ENCODE measurements around the gene MAST4. TPM values are rescaled to one million over a fixed set of nuclear protein-coding genes. Genes with fewer than 3 reads are reported as not detected.

MAST4 gene
- total RNA-seq (10 to 100 TPM; 26.1 to 35.5 (median 32.0) TPM), total RNA-seq (18.8 to 266 (median 57.8) reads per million in 29 experiments)
- 20.2 TPM for total RNA-seq (2013)

- Histone ChIP-seq H3K4me1 (ENCODE audit: control insufficient read depth in 1 of 2, extremely low read depth in 1 of 2, insufficient read depth in 2 of 2, low read length in 2 of 2) (peaks cover 3 to 13% of the 10 kb centered on the region in 2 experiments), H3K9me3 (no peaks in the 10 kb centered on the region), H3K27me3 (replicated peaks in 1 of 2; ENCODE audit: control insufficient read depth in 2 of 2, extremely low read depth in 1 of 2, insufficient read depth in 2 of 2, low read length in 1 of 2) (peaks cover 0 to 23% of the 10 kb centered on the region in 2 experiments), H3K36me3 (ENCODE audit: control insufficient read depth in 2 of 2, extremely low read depth in 1 of 2, insufficient read depth in 1 of 2, low read length in 1 of 2) (no peaks in the 10 kb centered on the region), H3K27ac (ENCODE audit: low read length) (no peak within 1 kb of the TSS), H3K4me3 (ENCODE audit: control insufficient read depth in 1 of 2, extremely low read depth in 1 of 2, low read length in 1 of 2) (peak within 1 kb of the TSS in 1 of 2 donors; percentile 88)
- Mint-ChIP-seq H3K4me1 (peaks cover 15 to 19% (median 19%) of the 10 kb centered on the region in 3 donors), H3K36me3 (no peaks in the 10 kb centered on the region), H3K27me3 (peaks cover 51 to 59% of the 10 kb centered on the region in 2 donors), H3K4me3 (peak within 1 kb of the TSS; percentile 57 to 76 (median 74)), H3K27ac (no peak within 1 kb of the TSS), H3K9me3 (no peaks in the 10 kb centered on the region)
- ChIA-PET POLR2A (no interaction called here), CTCF (no interaction called here)
- DNase-seq (peak in 21 of 35 experiments; percentile 1 to 46 (median 12)), ATAC-seq (replicated peaks in 1 of 4) (peak; percentile 51 to 93 (median 68))
- WGBS (ENCODE audit: insufficient coverage) = 2% methylated on average over 67 of the region's 74 CpGs
Observed at GRCh38 chr5:66595756-66596635, at the start of gene MAST4. MAST4 (plus strand) TSS chr5:66596393; CDS start chr5:66596656, 263 bp downstream.

- Histone ChIP-seq H3K9me3 (no peaks in the 10 kb centered on the region), H3K4me1 (ENCODE audit: control insufficient read depth in 1 of 2, extremely low read depth in 1 of 2, insufficient read depth in 2 of 2, low read length in 2 of 2) (no peaks in the 10 kb centered on the region), H3K4me3 (ENCODE audit: control insufficient read depth in 1 of 2, extremely low read depth in 1 of 2, low read length in 1 of 2) (no peak overlapping the region), H3K36me3 (ENCODE audit: control insufficient read depth in 2 of 2, extremely low read depth in 1 of 2, insufficient read depth in 1 of 2, low read length in 1 of 2) (no peaks in the 10 kb centered on the region), H3K27ac (ENCODE audit: low read length) (no peak overlapping the region), H3K27me3 (replicated peaks in 1 of 2; ENCODE audit: control insufficient read depth in 2 of 2, extremely low read depth in 1 of 2, insufficient read depth in 2 of 2, low read length in 1 of 2) (peaks cover 0 to 2% of the 10 kb centered on the region in 2 experiments)
- H3K36me3 Mint-ChIP-seq = no peaks in the 10 kb centered on the region
- POLR2A ChIA-PET = no interaction called here
- CTCF ChIA-PET = no interaction called here
- H3K27me3 Mint-ChIP-seq = peaks cover 0 to 4% of the 10 kb centered on the region in 2 donors
- H3K27ac Mint-ChIP-seq = no peak overlapping the region
- H3K9me3 Mint-ChIP-seq = peaks cover 3 to 21% (median 6%) of the 10 kb centered on the region in 3 donors
- H3K4me1 Mint-ChIP-seq = no peaks in the 10 kb centered on the region
- no peak overlapping the region for H3K4me3 Mint-ChIP-seq
- no peak for ATAC-seq (replicated peaks in 1 of 4)
- no peak for DNase-seq
Observed at GRCh38 chr5:66546541-66546940, 49.7 kb upstream of the MAST4 start.

- DNase-seq (no peak), ATAC-seq (replicated peaks in 1 of 4) (no peak)
- Mint-ChIP-seq H3K4me1 (peaks cover 0 to 5% (median 5%) of the 10 kb centered on the region in 3 donors), H3K36me3 (no peaks in the 10 kb centered on the region), H3K9me3 (peaks cover 6 to 28% (median 11%) of the 10 kb centered on the region in 3 donors), H3K27me3 (peaks cover 0 to 9% of the 10 kb centered on the region in 2 donors), H3K27ac (no peak overlapping the region), H3K4me3 (no peak overlapping the region)
- CTCF ChIA-PET = no interaction called here
- Histone ChIP-seq H3K9me3 (no peaks in the 10 kb centered on the region), H3K27me3 (replicated peaks in 1 of 2; ENCODE audit: control insufficient read depth in 2 of 2, extremely low read depth in 1 of 2, insufficient read depth in 2 of 2, low read length in 1 of 2) (peaks cover 0 to 2% of the 10 kb centered on the region in 2 experiments), H3K4me1 (ENCODE audit: control insufficient read depth in 1 of 2, extremely low read depth in 1 of 2, insufficient read depth in 2 of 2, low read length in 2 of 2) (no peaks in the 10 kb centered on the region), H3K27ac (ENCODE audit: low read length) (no peak overlapping the region), H3K4me3 (ENCODE audit: control insufficient read depth in 1 of 2, extremely low read depth in 1 of 2, low read length in 1 of 2) (no peak overlapping the region), H3K36me3 (ENCODE audit: control insufficient read depth in 2 of 2, extremely low read depth in 1 of 2, insufficient read depth in 1 of 2, low read length in 1 of 2) (no peaks in the 10 kb centered on the region)
- no CpG with 5 or more reads among the region's 2 CpGs for WGBS (ENCODE audit: insufficient coverage)
- POLR2A ChIA-PET = no interaction called here
Observed at GRCh38 chr5:66551338-66551737, 44.9 kb upstream of the MAST4 start.

GRCh38 chr5:66551945-66552344 lies 44.2 kb upstream of the MAST4 start:
- ChIA-PET CTCF (no interaction called here), POLR2A (no interaction called here)
- Mint-ChIP-seq H3K36me3 (no peaks in the 10 kb centered on the region), H3K27me3 (peaks cover 0 to 9% of the 10 kb centered on the region in 2 donors), H3K27ac (no peak overlapping the region), H3K9me3 (peaks cover 6 to 28% (median 11%) of the 10 kb centered on the region in 3 donors), H3K4me1 (peaks cover 0 to 5% (median 5%) of the 10 kb centered on the region in 3 donors), H3K4me3 (no peak overlapping the region)
- Histone ChIP-seq H3K9me3 (no peaks in the 10 kb centered on the region), H3K27me3 (replicated peaks in 1 of 2; ENCODE audit: control insufficient read depth in 2 of 2, extremely low read depth in 1 of 2, insufficient read depth in 2 of 2, low read length in 1 of 2) (peaks cover 0 to 2% of the 10 kb centered on the region in 2 experiments), H3K27ac (ENCODE audit: low read length) (no peak overlapping the region), H3K4me3 (ENCODE audit: control insufficient read depth in 1 of 2, extremely low read depth in 1 of 2, low read length in 1 of 2) (no peak overlapping the region), H3K36me3 (ENCODE audit: control insufficient read depth in 2 of 2, extremely low read depth in 1 of 2, insufficient read depth in 1 of 2, low read length in 1 of 2) (no peaks in the 10 kb centered on the region), H3K4me1 (ENCODE audit: control insufficient read depth in 1 of 2, extremely low read depth in 1 of 2, insufficient read depth in 2 of 2, low read length in 2 of 2) (no peaks in the 10 kb centered on the region)
- WGBS (ENCODE audit: insufficient coverage) = no CpG with 5 or more reads among the region's 1 CpG
- no peak for DNase-seq
- ATAC-seq (replicated peaks in 1 of 4) = no peak

- no peak overlapping the region for H3K4me3 Mint-ChIP-seq
- H3K36me3 Mint-ChIP-seq = no peaks in the 10 kb centered on the region
- H3K9me3 Mint-ChIP-seq = peaks cover 6 to 20% (median 8%) of the 10 kb centered on the region in 3 donors
- H3K27me3 ChIP-seq (replicated peaks in 1 of 2; ENCODE audit: control insufficient read depth in 2 of 2, extremely low read depth in 1 of 2, insufficient read depth in 2 of 2, low read length in 1 of 2) = peaks cover 0 to 2% of the 10 kb centered on the region in 2 experiments
- no peak overlapping the region for H3K27ac Mint-ChIP-seq
- peaks cover 0 to 9% of the 10 kb centered on the region in 2 donors for H3K27me3 Mint-ChIP-seq
- CTCF ChIA-PET = no interaction called here
- DNase-seq = no peak
- peaks cover 0 to 5% (median 5%) of the 10 kb centered on the region in 3 donors for H3K4me1 Mint-ChIP-seq
- POLR2A ChIA-PET = no interaction called here
- no peaks in the 10 kb centered on the region for H3K36me3 ChIP-seq (ENCODE audit: control insufficient read depth in 2 of 2, extremely low read depth in 1 of 2, insufficient read depth in 1 of 2, low read length in 1 of 2)
- no peak overlapping the region for H3K4me3 ChIP-seq (ENCODE audit: control insufficient read depth in 1 of 2, extremely low read depth in 1 of 2, low read length in 1 of 2)
- no peak for ATAC-seq (replicated peaks in 1 of 4)
- no peak overlapping the region for H3K27ac ChIP-seq (ENCODE audit: low read length)
- no peaks in the 10 kb centered on the region for H3K9me3 ChIP-seq
- H3K4me1 ChIP-seq (ENCODE audit: control insufficient read depth in 1 of 2, extremely low read depth in 1 of 2, insufficient read depth in 2 of 2, low read length in 2 of 2) = no peaks in the 10 kb centered on the region
- WGBS (ENCODE audit: insufficient coverage) = 50% methylated on average over 1 of the region's 1 CpG
Observed at GRCh38 chr5:66553368-66553912, 42.8 kb upstream of the MAST4 start.

GRCh38 chr5:66553916-66554575 lies 42.1 kb upstream of the MAST4 start:
- Mint-ChIP-seq H3K4me1 (peaks cover 0 to 5% (median 5%) of the 10 kb centered on the region in 3 donors), H3K27me3 (peaks cover 0 to 8% of the 10 kb centered on the region in 2 donors), H3K36me3 (no peaks in the 10 kb centered on the region), H3K9me3 (peaks cover 4 to 14% (median 8%) of the 10 kb centered on the region in 3 donors), H3K27ac (no peak overlapping the region), H3K4me3 (no peak overlapping the region)
- POLR2A ChIA-PET = no interaction called here
- H3K27me3 ChIP-seq (replicated peaks in 1 of 2; ENCODE audit: control insufficient read depth in 2 of 2, extremely low read depth in 1 of 2, insufficient read depth in 2 of 2, low read length in 1 of 2) = peaks cover 0 to 2% of the 10 kb centered on the region in 2 experiments
- ATAC-seq (replicated peaks in 1 of 4) (peak in 1 of 4 experiments; percentile 54), DNase-seq (peak in 1 of 35 experiments; percentile 6)
- CTCF ChIA-PET = no interaction called here
- 0% methylated on average over 1 of the region's 6 CpGs for WGBS (ENCODE audit: insufficient coverage)
- H3K36me3 ChIP-seq (ENCODE audit: control insufficient read depth in 2 of 2, extremely low read depth in 1 of 2, insufficient read depth in 1 of 2, low read length in 1 of 2) = no peaks in the 10 kb centered on the region
- no peaks in the 10 kb centered on the region for H3K4me1 ChIP-seq (ENCODE audit: control insufficient read depth in 1 of 2, extremely low read depth in 1 of 2, insufficient read depth in 2 of 2, low read length in 2 of 2)
- no peaks in the 10 kb centered on the region for H3K9me3 ChIP-seq
- no peak overlapping the region for H3K27ac ChIP-seq (ENCODE audit: low read length)
- H3K4me3 ChIP-seq (ENCODE audit: control insufficient read depth in 1 of 2, extremely low read depth in 1 of 2, low read length in 1 of 2) = no peak overlapping the region
